Bronchial epithelial cell (primary cell): ENCODE data around the gene HAUS6. TPM values are rescaled to one million over a fixed set of nuclear protein-coding genes. Genes with fewer than 3 reads are reported as not detected.

Experiments used
- DNase-seq: peaks from one replicate; pipeline ENCODE4 v3.0.0-alpha.2; 2010; ENCODE audit warnings: low read depth
- FAIRE-seq: peaks from 2 replicates; lab custom pipeline; 2011; peaks lifted over from hg19 to GRCh38; lab: Jason Lieb, UNC
- H3K27me3 ChIP-seq: 2 replicates; pipeline ENCODE4 v1.5.1; 2011; ENCODE audit warnings: low read length; ENCODE audit not compliant: control insufficient read depth, insufficient read depth
- H3K36me3 ChIP-seq: 2 replicates; pipeline ENCODE4 v1.5.1; 2011; ENCODE audit warnings: low read length; ENCODE audit not compliant: control insufficient read depth, insufficient read depth
- H3K4me3 ChIP-seq: 2 replicates; pipeline ENCODE4 v1.5.1; 2011; ENCODE audit warnings: mild to moderate bottlenecking, low read depth, low read length, control low read depth
- CTCF ChIP-seq: IDR thresholded peaks from 2 replicates; pipeline ENCODE4 v1.5.1; 2011; ENCODE audit warnings: mild to moderate bottlenecking, moderate library complexity, low read length, control low read depth, inconsistent platforms; ENCODE audit not compliant: insufficient read depth, severe bottlenecking
- total RNA-seq: library from RNA; depleted of rRNA; stranded (reverse); fragments of >200 nt; gene quantifications from 2 replicates; pipeline ENCODE4 v1.2.1, GENCODE V29; 2014

The HAUS6 gene
- total RNA-seq, 1 donor from 2014 or later: 12.9 TPM

- no peak for TF ChIP-seq CTCF
- FAIRE-seq: no peak
- no peak within 1 kb of the TSS for H3K4me3 ChIP-seq
- no peak for DNase-seq
- no peaks in the 10 kb centered on the region for H3K36me3 ChIP-seq
- no peaks in the 10 kb centered on the region for H3K27me3 ChIP-seq
These were observed 69.7 kb downstream of the HAUS6 start, which contains the start of gene SAXO1 for GRCh38 chr9:19033015-19033414. SAXO1 (minus strand) TSS chr9:19033209; CDS start chr9:19032908, 301 bp downstream.

GRCh38 chr9:19032406-19032805 lies 70.3 kb downstream of the HAUS6 start:
- no peaks in the 10 kb centered on the region for H3K36me3 ChIP-seq
- no peak overlapping the region for H3K4me3 ChIP-seq
- no peak for TF ChIP-seq CTCF
- H3K27me3 ChIP-seq: no peaks in the 10 kb centered on the region
- FAIRE-seq: no peak
- DNase-seq: no peak

GRCh38 chr9:19030899-19031298 lies 71.8 kb downstream of the HAUS6 start:
- H3K4me3 ChIP-seq: no peak overlapping the region
- DNase-seq (peak; percentile 46), FAIRE-seq (no peak)
- H3K36me3 ChIP-seq: no peaks in the 10 kb centered on the region
- no peak for TF ChIP-seq CTCF
- H3K27me3 ChIP-seq: no peaks in the 10 kb centered on the region

GRCh38 chr9:19028835-19029451 lies 73.8 kb downstream of the HAUS6 start:
- FAIRE-seq (no peak), DNase-seq (peak; percentile 52)
- no peak overlapping the region for H3K4me3 ChIP-seq
- no peaks in the 10 kb centered on the region for H3K27me3 ChIP-seq
- H3K36me3 ChIP-seq: no peaks in the 10 kb centered on the region
- peak; percentile 64 for TF ChIP-seq CTCF

- no peak for TF ChIP-seq CTCF
- DNase-seq (no peak), FAIRE-seq (no peak)
- H3K36me3 ChIP-seq: no peaks in the 10 kb centered on the region
- H3K4me3 ChIP-seq: no peak overlapping the region
- no peaks in the 10 kb centered on the region for H3K27me3 ChIP-seq
These were observed 74.9 kb downstream of the HAUS6 start for GRCh38 chr9:19027825-19028224.

GRCh38 chr9:19026375-19026774 lies 76.3 kb downstream of the HAUS6 start:
- no peaks in the 10 kb centered on the region for H3K27me3 ChIP-seq
- FAIRE-seq (no peak), DNase-seq (no peak)
- no peaks in the 10 kb centered on the region for H3K36me3 ChIP-seq
- no peak for TF ChIP-seq CTCF
- H3K4me3 ChIP-seq: no peak overlapping the region
